Transverse colon (tissue), 4 donors: ENCODE data around the gene WDR7. TPM values are rescaled to one million over a fixed set of nuclear protein-coding genes. Genes with fewer than 3 reads are reported as not detected.

ENCODE experiments used
- DNase-seq: peaks from one replicate; pipeline ENCODE4 v3.0.0-alpha.2; 2019
- H3K27ac ChIP-seq, 4 donors: fragments of 200-600 bp; sonication (generic); 2 replicates each; pipeline ENCODE4 v1.5.1; 2016 to 2018; ENCODE audit warnings: inconsistent platforms in 4 of 4
- H3K27me3 ChIP-seq: fragments of 200-600 bp; sonication (generic); 2 replicates; pipeline ENCODE4 v1.5.1; 2017; ENCODE audit warnings: inconsistent platforms
- H3K36me3 ChIP-seq, 4 donors: fragments of 200-600 bp; sonication (generic); 2 replicates each; pipeline ENCODE4 v1.5.1; 2017 to 2019; ENCODE audit warnings: inconsistent platforms in 4 of 4
- H3K4me1 ChIP-seq, 4 donors: fragments of 200-600 bp; sonication (generic); 2 replicates each; pipeline ENCODE4 v1.5.1; 2017 to 2020; ENCODE audit warnings: inconsistent platforms in 4 of 4
- H3K4me3 ChIP-seq, 4 donors: fragments of 200-600 bp; sonication (generic); 1 replicate in 1 of 4; 2 replicates in 3 of 4; pipeline versions ENCODE4 v1.5.1 to v1.6.1; 2017 to 2019; ENCODE audit warnings: inconsistent platforms in 4 of 4
- H3K9me3 ChIP-seq, 2 donors: fragments of 200-600 bp; sonication (generic); 2 replicates each; pipeline ENCODE4 v1.5.1; 2017 to 2019; ENCODE audit warnings: inconsistent platforms in 2 of 2
- EP300 ChIP-seq: sonication (generic); formaldehyde crosslinking; IDR thresholded peaks from one replicate; pipeline ENCODE4 v1.6.1; 2017; ENCODE audit warnings: antibody characterized with exemption, low read depth
- POLR2A ChIP-seq: fragments of 450-650 bp; IDR thresholded peaks from one replicate; pipeline ENCODE4 v1.6.1; 2016; ENCODE audit warnings: antibody characterized with exemption, mild to moderate bottlenecking, moderate library complexity
- POLR2AphosphoS5 ChIP-seq, 3 donors: sonication (generic); formaldehyde crosslinking; IDR thresholded peaks; one replicate each; pipeline ENCODE4 v1.6.1; 2016; ENCODE audit warnings: antibody characterized with exemption in 3 of 3
- WGBS, 2 donors: methylation state at CpG; one replicate each; pipeline ENCODE4 v1.1.5; 2018; ENCODE audit warnings: low coverage in 1 of 2; 5-methylcytosine and 5-hydroxymethylcytosine counted together
- in situ Hi-C, 4 donors: fragments of 200-750 bp; cut with MboI; loops; one replicate each; pipeline versions ENCODE4 v1.15.0 to v1.15.1; 2017; ENCODE audit warnings: low sequenced_read_pairs in 3 of 4, low pct_ligation_motif_present in 1 of 4, low pct_unique_long_range_greater_than_20kb in 1 of 4
- intact Hi-C: fragments of 100-400 bp; cut with DNase I; formaldehyde crosslinking; loops from one replicate; pipeline ENCODE4 v1.15.1; 2023; ENCODE audit warnings: low total_unique reads
- total RNA-seq, 4 donors: library from RNA; depleted of rRNA; stranded (reverse); fragments of >200 nt; gene quantifications; one replicate each; pipeline ENCODE4 v1.1.0, GENCODE V29; 2016
- TF ChIP-seq, protein P1 (sequence below), 5 experiments: fragments of 200-600 bp in 3 of 5; fragments of 450-650 bp in 2 of 5; sonication (generic) in 3 of 5; IDR thresholded peaks; 1 replicate in 2 of 5; 2 replicates in 3 of 5; pipeline ENCODE4 v1.5.1; 2016 to 2017; ENCODE audit warnings: antibody characterized with exemption in 5 of 5, inconsistent platforms in 3 of 5, mild to moderate bottlenecking in 2 of 5, moderate library complexity in 1 of 5

The WDR7 gene
- total RNA-seq, 4 donors from 2014 or later: 14.9 to 37.5 (median 27.9) TPM

DNA sequence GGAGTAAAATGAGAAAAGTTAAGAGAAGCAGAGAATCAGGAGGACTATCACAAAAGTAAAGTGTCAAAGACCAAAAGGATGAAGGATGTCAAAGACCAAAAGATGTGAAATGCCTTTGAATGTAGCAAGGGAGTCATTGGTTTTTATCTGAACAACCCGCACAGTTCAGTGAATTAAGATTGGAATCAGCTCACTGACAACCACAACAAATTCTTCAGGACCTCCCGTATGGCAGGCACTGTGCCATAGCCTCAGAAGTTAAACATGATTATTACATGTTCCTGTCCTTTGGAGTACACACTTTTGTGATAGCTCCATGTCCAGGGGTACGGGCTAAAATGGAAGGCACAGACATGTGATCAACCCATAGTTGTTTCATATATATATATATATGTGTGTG lies 7.8 kb upstream of the WDR7 start:
- in situ Hi-C loops: no loop called here
- intact Hi-C loops: no loop called here
- TF ChIP-seq, protein P1, sequence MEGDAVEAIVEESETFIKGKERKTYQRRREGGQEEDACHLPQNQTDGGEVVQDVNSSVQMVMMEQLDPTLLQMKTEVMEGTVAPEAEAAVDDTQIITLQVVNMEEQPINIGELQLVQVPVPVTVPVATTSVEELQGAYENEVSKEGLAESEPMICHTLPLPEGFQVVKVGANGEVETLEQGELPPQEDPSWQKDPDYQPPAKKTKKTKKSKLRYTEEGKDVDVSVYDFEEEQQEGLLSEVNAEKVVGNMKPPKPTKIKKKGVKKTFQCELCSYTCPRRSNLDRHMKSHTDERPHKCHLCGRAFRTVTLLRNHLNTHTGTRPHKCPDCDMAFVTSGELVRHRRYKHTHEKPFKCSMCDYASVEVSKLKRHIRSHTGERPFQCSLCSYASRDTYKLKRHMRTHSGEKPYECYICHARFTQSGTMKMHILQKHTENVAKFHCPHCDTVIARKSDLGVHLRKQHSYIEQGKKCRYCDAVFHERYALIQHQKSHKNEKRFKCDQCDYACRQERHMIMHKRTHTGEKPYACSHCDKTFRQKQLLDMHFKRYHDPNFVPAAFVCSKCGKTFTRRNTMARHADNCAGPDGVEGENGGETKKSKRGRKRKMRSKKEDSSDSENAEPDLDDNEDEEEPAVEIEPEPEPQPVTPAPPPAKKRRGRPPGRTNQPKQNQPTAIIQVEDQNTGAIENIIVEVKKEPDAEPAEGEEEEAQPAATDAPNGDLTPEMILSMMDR (IDR thresholded peaks at IDR 0.05): no peak
- no peak for TF ChIP-seq POLR2A
- TF ChIP-seq POLR2AphosphoS5 (IDR thresholded peaks at IDR 0.05): no peak
- no peak for TF ChIP-seq EP300

DNA sequence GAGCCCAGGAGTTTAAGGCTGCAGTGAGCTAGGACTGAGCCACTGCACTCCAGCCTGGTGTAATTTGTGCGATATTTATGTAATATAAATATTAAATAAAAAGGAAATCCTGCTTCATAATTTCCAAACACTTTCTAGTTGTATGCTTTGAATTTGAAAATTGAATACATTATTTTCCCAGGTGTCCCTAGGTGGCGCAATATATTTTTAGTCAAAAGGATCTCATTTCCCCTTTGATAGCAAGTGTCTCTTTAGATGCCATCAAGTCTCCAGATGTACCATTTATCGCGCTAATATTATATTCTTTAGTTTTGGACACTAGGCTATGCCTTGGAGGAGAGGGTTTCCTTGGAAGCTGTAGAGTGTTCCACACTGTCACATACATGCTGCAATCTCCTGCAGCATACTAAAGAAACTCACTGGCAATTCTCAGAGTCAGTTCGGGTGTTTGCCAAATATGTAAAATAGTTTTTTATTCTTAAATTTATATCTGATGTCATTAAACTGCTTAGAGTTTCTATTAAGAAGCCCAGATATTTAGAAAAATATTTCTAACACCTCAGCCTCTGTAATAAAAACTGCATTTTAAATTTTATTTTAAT lies 5.6 kb upstream of the WDR7 start:
- DNase-seq: no peak
- H3K9me3 ChIP-seq: no peaks in the 10 kb centered on the region
- TF ChIP-seq EP300 (no peak), POLR2AphosphoS5 (IDR thresholded peaks at IDR 0.05) (no peak)
- TF ChIP-seq, protein P1 (IDR thresholded peaks at IDR 0.05): peak; percentile 37 to 52 (median 45)
- peaks cover 0 to 11% (median 0%) of the 10 kb centered on the region in 4 donors for H3K4me1 ChIP-seq
- no peak overlapping the region for H3K27ac ChIP-seq
- intact Hi-C loops: no loop called here
- WGBS, 2 donors: 54 to 58% methylated on average over 5 of the region's 5 CpGs
- H3K36me3 ChIP-seq: no peaks in the 10 kb centered on the region
- in situ Hi-C loops: no loop called here
- H3K4me3 ChIP-seq: no peak overlapping the region
- no peaks in the 10 kb centered on the region for H3K27me3 ChIP-seq

More for the DNA sequence above, 7.8 kb upstream of the WDR7 start:
- no peak for DNase-seq
- H3K4me3 ChIP-seq: no peak overlapping the region
- no peaks in the 10 kb centered on the region for H3K9me3 ChIP-seq
- WGBS, 2 donors: 92 to 94% methylated on average over 3 of the region's 3 CpGs
- H3K4me1 ChIP-seq: peaks cover 0 to 12% (median 3%) of the 10 kb centered on the region in 4 donors
- no peak overlapping the region for H3K27ac ChIP-seq
- no peaks in the 10 kb centered on the region for H3K36me3 ChIP-seq
- H3K27me3 ChIP-seq: no peaks in the 10 kb centered on the region

DNA sequence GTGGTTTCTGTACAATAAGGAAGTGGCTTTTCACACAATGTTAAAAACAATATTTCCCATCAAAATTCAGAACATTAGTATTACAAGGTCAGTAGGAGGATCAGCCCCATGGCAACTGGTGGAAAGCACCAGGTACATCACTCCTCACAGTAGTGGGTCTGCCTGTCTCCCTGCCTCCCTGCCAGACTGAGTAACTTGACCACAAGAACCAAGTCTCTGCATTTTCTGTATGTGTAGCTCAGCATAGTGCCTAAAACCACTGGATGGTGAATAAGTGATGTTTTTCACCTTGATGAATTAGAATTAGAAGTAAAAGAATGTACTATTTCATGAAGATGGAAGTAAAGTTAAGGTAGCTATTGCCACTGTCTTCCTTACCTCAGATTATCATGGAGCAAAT lies 4.1 kb upstream of the WDR7 start:
- DNase-seq: no peak
- no peaks in the 10 kb centered on the region for H3K36me3 ChIP-seq
- in situ Hi-C loops (no loop called here), intact Hi-C loops (no loop called here)
- TF ChIP-seq POLR2AphosphoS5 (IDR thresholded peaks at IDR 0.05) (no peak), POLR2A (no peak), EP300 (no peak)
- TF ChIP-seq, protein P1 (IDR thresholded peaks at IDR 0.05): no peak
- H3K4me3 ChIP-seq: no peak overlapping the region
- H3K4me1 ChIP-seq: peaks cover 3 to 19% (median 4%) of the 10 kb centered on the region in 4 donors
- no peak overlapping the region for H3K27ac ChIP-seq
- H3K27me3 ChIP-seq: no peaks in the 10 kb centered on the region
- H3K9me3 ChIP-seq: no peaks in the 10 kb centered on the region

DNA sequence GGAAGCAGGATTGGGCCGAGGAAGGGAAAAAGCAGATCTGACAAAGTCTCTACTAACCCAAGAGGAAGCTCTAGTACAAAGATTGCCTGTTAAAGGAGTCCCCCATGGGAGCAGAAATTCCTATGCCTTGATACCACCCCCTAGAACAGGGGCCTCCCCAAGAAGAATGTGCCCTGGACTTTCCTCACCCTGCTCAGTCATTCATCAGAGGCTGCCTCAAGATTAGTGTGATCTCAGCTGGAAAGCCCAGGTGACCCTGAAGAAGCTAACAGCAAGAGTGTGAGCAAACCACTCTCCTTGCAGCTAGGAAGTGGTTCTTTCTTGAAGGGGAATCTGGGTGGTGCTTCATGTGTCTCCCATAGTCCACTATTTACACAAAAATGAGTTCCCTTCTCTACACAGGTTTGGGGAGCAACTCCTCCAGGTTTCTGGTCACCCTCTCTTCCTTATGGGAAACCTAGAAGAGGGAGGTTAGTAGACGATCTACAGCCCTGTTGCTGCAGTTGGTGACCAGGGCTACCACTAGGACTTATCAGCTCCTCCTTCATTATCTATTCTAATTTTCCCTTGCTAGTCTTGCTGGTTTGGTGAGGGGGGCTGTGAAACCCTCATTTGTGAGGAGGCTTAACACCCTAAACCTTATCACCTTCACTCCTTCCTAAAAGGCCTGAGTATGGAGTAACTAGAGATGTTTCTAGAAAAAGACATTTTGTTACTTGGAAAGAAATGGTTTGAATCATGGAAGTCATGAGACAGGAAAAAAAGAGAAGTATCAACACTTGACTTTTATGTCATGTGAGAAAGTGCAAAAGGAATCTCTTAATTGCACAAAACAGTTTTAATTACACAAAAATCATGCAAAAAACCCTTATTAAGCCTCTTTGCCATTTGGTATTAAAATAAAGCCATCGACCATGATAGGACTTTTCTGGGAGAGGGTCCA lies 2.9 kb upstream of the WDR7 start:
- no peaks in the 10 kb centered on the region for H3K27me3 ChIP-seq
- H3K4me3 ChIP-seq: no peak overlapping the region
- TF ChIP-seq POLR2AphosphoS5 (IDR thresholded peaks at IDR 0.05): no peak
- H3K9me3 ChIP-seq: no peaks in the 10 kb centered on the region
- H3K36me3 ChIP-seq: no peaks in the 10 kb centered on the region
- in situ Hi-C loops (no loop called here), intact Hi-C loops (no loop called here)
- DNase-seq: no peak
- H3K27ac ChIP-seq: no peak overlapping the region
- peaks cover 9 to 31% (median 10%) of the 10 kb centered on the region in 4 donors for H3K4me1 ChIP-seq
- 82 to 83% methylated on average over 2 to 3 of the region's 3 CpGs for WGBS, 2 donors
